ENCODE results near the gene WIPF1. TPM values are rescaled to one million over a fixed set of nuclear protein-coding genes. Genes with fewer than 3 reads are reported as not detected.

WIPF1 gene
- total RNA-seq, 1 experiment from 2014 or later = 0.59 TPM

- no peak for ATAC-seq
- CTCF ChIA-PET = no interaction called here
- intact Hi-C loops (cut with micrococcal nuclease) = no loop called here
These were observed 52.4 kb downstream of the WIPF1 start for GRCh38 chr2:174545240-174545639.

GRCh38 chr2:174544802-174545201 lies 52.8 kb downstream of the WIPF1 start:
- Histone ChIP-seq H3K27me3 (ENCODE audit: insufficient read depth, low read length) (no peaks in the 10 kb centered on the region), H3K4me3 (replicated peaks in 1 of 2; ENCODE audit: low read depth in 1 of 2, low read length in 2 of 2) (no peak overlapping the region), H2AFZ (ENCODE audit: low read depth, low read length, poor library complexity, severe bottlenecking) (no peak overlapping the region), H3K9ac (ENCODE audit: low read length) (no peak overlapping the region), H3K9me2 (ENCODE audit: insufficient read depth) (no peaks in the 10 kb centered on the region), H3K9me3 (ENCODE audit: control insufficient read depth in 1 of 2, insufficient read depth in 1 of 2, low read depth in 1 of 2, low read length in 2 of 2) (no peaks in the 10 kb centered on the region), H3K79me2 (ENCODE audit: insufficient read depth, low read length) (no peaks in the 10 kb centered on the region), H3K4me1 (ENCODE audit: control insufficient read depth in 1 of 2, insufficient read depth in 2 of 2, low read length in 2 of 2) (no peaks in the 10 kb centered on the region), H3K4me2 (ENCODE audit: low read length) (no peak overlapping the region), H4K20me1 (ENCODE audit: insufficient read depth) (no peaks in the 10 kb centered on the region), H3K27ac (ENCODE audit: low read depth, low read length) (no peak overlapping the region), H3K36me3 (ENCODE audit: control insufficient read depth in 1 of 2, insufficient read depth in 2 of 2, low read length in 2 of 2) (no peaks in the 10 kb centered on the region)
- ChIA-PET POLR2A (no interaction called here), RAD21 (ENCODE audit: low non-redundant PET in 1 of 2, low total read pairs in 2 of 2, uncharacterized antibody in 2 of 2, unreplicated experiment in 2 of 2) (no interaction called here), CTCF (no interaction called here)
- ATAC-seq (no peak), DNase-seq (ENCODE audit: low read depth, low spot score) (no peak)
- no TSS peak for BruUV-seq (replicated peaks)
- no peak for TF ChIP-seq YY1 (IDR thresholded peaks at IDR 0.05; ENCODE audit: extremely low read depth, insufficient replicate concordance, low read depth, low read length)
- intact Hi-C loops (cut with micrococcal nuclease) = no loop called here

More at GRCh38 chr2:174545240-174545639, 52.4 kb downstream of the WIPF1 start:
- H3K79me2 ChIP-seq (ENCODE audit: insufficient read depth, low read length) = no peaks in the 10 kb centered on the region
- no peak for TF ChIP-seq YY1 (IDR thresholded peaks at IDR 0.05; ENCODE audit: extremely low read depth, insufficient replicate concordance, low read depth, low read length)
- no peaks in the 10 kb centered on the region for H3K9me2 ChIP-seq (ENCODE audit: insufficient read depth)
- BruUV-seq (replicated peaks) = no TSS peak
- H3K27me3 ChIP-seq (ENCODE audit: insufficient read depth, low read length) = no peaks in the 10 kb centered on the region
- no peaks in the 10 kb centered on the region for H3K36me3 ChIP-seq (ENCODE audit: control insufficient read depth in 1 of 2, insufficient read depth in 2 of 2, low read length in 2 of 2)
- ChIA-PET RAD21 (ENCODE audit: low non-redundant PET in 1 of 2, low total read pairs in 2 of 2, uncharacterized antibody in 2 of 2, unreplicated experiment in 2 of 2) (no interaction called here), POLR2A (no interaction called here)
- H2AFZ ChIP-seq (ENCODE audit: low read depth, low read length, poor library complexity, severe bottlenecking) = no peak overlapping the region
- no peaks in the 10 kb centered on the region for H3K9me3 ChIP-seq (ENCODE audit: control insufficient read depth in 1 of 2, insufficient read depth in 1 of 2, low read depth in 1 of 2, low read length in 2 of 2)
- no peaks in the 10 kb centered on the region for H3K4me1 ChIP-seq (ENCODE audit: control insufficient read depth in 1 of 2, insufficient read depth in 2 of 2, low read length in 2 of 2)
- H3K27ac ChIP-seq (ENCODE audit: low read depth, low read length) = no peak overlapping the region
- no peak for DNase-seq (ENCODE audit: low read depth, low spot score)
- no peak overlapping the region for H3K9ac ChIP-seq (ENCODE audit: low read length)
- no peaks in the 10 kb centered on the region for H4K20me1 ChIP-seq (ENCODE audit: insufficient read depth)
- H3K4me3 ChIP-seq (replicated peaks in 1 of 2; ENCODE audit: low read depth in 1 of 2, low read length in 2 of 2) = no peak overlapping the region
- no peak overlapping the region for H3K4me2 ChIP-seq (ENCODE audit: low read length)

- ChIA-PET POLR2A (no interaction called here), RAD21 (ENCODE audit: low non-redundant PET in 1 of 2, low total read pairs in 2 of 2, uncharacterized antibody in 2 of 2, unreplicated experiment in 2 of 2) (no interaction called here), CTCF (no interaction called here)
- Histone ChIP-seq H3K27ac (ENCODE audit: low read depth, low read length) (no peak overlapping the region), H4K20me1 (ENCODE audit: insufficient read depth) (no peaks in the 10 kb centered on the region), H3K9me2 (ENCODE audit: insufficient read depth) (no peaks in the 10 kb centered on the region), H3K79me2 (ENCODE audit: insufficient read depth, low read length) (no peaks in the 10 kb centered on the region), H3K9ac (ENCODE audit: low read length) (no peak overlapping the region), H3K9me3 (ENCODE audit: control insufficient read depth in 1 of 2, insufficient read depth in 1 of 2, low read depth in 1 of 2, low read length in 2 of 2) (no peaks in the 10 kb centered on the region), H3K4me1 (ENCODE audit: control insufficient read depth in 1 of 2, insufficient read depth in 2 of 2, low read length in 2 of 2) (no peaks in the 10 kb centered on the region), H3K4me3 (replicated peaks in 1 of 2; ENCODE audit: low read depth in 1 of 2, low read length in 2 of 2) (no peak overlapping the region), H2AFZ (ENCODE audit: low read depth, low read length, poor library complexity, severe bottlenecking) (no peak overlapping the region), H3K36me3 (ENCODE audit: control insufficient read depth in 1 of 2, insufficient read depth in 2 of 2, low read length in 2 of 2) (no peaks in the 10 kb centered on the region), H3K27me3 (ENCODE audit: insufficient read depth, low read length) (no peaks in the 10 kb centered on the region), H3K4me2 (ENCODE audit: low read length) (no peak overlapping the region)
- DNase-seq (ENCODE audit: low read depth, low spot score) (no peak), ATAC-seq (no peak)
- no TSS peak for BruUV-seq (replicated peaks)
- intact Hi-C loops (cut with micrococcal nuclease) = no loop called here
- no peak for TF ChIP-seq EZH2 (IDR thresholded peaks at IDR 0.05)
- TF ChIP-seq ZBTB33 (IDR thresholded peaks at IDR 0.05; ENCODE audit: extremely low read depth, insufficient replicate concordance, low read length) = no peak
- TF ChIP-seq ZNF274 (IDR thresholded peaks at IDR 0.05; ENCODE audit: low read depth, low read length) = no peak
- TF ChIP-seq YY1 (IDR thresholded peaks at IDR 0.05; ENCODE audit: extremely low read depth, insufficient replicate concordance, low read depth, low read length) = no peak
- TF ChIP-seq FOSL1 (IDR thresholded peaks at IDR 0.05; ENCODE audit: low read depth) = no peak
- TF ChIP-seq MAX (IDR thresholded peaks at IDR 0.05) = no peak
- no peak for TF ChIP-seq CTCF (IDR thresholded peaks at IDR 0.05 in 2 of 3, conservative IDR thresholded peaks at IDR 0.05 in 1 of 3; ENCODE audit: borderline replicate concordance in 1 of 3, insufficient read depth in 1 of 3, low read depth in 2 of 3, low read length in 2 of 3)
These were observed 53.4 kb downstream of the WIPF1 start for GRCh38 chr2:174544156-174544555.

Data from HCT116 (cell line).